DND-41 (cell line): ENCODE results near the gene TMED1.

Experiments used
- EZH2 ChIP-seq: IDR thresholded peaks from 3 replicates; pipeline ENCODE4 v1.6.1; 2012; ENCODE audit warnings: borderline replicate concordance, low read depth, mild to moderate bottlenecking, moderate library complexity, low read length, inconsistent platforms; ENCODE audit not compliant: severe bottlenecking
- TF ChIP-seq, protein P1 (sequence below): IDR thresholded peaks from 2 replicates; pipeline ENCODE4 v1.5.1; 2012; ENCODE audit warnings: borderline replicate concordance, low read length, moderate library complexity, mild to moderate bottlenecking; ENCODE audit not compliant: poor library complexity, severe bottlenecking; ENCODE audit errors: extremely low read depth

GRCh38 chr19:10881403-10882107, 45.5 kb upstream of the TMED1 start:
- TF ChIP-seq, protein P1, sequence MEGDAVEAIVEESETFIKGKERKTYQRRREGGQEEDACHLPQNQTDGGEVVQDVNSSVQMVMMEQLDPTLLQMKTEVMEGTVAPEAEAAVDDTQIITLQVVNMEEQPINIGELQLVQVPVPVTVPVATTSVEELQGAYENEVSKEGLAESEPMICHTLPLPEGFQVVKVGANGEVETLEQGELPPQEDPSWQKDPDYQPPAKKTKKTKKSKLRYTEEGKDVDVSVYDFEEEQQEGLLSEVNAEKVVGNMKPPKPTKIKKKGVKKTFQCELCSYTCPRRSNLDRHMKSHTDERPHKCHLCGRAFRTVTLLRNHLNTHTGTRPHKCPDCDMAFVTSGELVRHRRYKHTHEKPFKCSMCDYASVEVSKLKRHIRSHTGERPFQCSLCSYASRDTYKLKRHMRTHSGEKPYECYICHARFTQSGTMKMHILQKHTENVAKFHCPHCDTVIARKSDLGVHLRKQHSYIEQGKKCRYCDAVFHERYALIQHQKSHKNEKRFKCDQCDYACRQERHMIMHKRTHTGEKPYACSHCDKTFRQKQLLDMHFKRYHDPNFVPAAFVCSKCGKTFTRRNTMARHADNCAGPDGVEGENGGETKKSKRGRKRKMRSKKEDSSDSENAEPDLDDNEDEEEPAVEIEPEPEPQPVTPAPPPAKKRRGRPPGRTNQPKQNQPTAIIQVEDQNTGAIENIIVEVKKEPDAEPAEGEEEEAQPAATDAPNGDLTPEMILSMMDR = no peak
- no peak for TF ChIP-seq EZH2
